Activated CD4-positive, alpha-beta memory T cell treated with anti-CD3 and anti-CD28 coated beads, Interleukin-2, amount 10 ng/mL, durations not matched to agents 7 days and 5 days (primary cell): ENCODE results near the gene CCDC183. TPM values are rescaled to one million over a fixed set of nuclear protein-coding genes. Genes with fewer than 3 reads are reported as not detected.
A peak's percentile ranks its signal among the peaks of the same experiment; 100 is the strongest.
"Not testable (repeated sequence)": the region's sequence is repeated elsewhere in the genome, so short reads cannot be mapped to it uniquely, and the experiment has no call there.

ENCODE experiments used
- CTCF ChIA-PET: fragments of 350-600 bp; sonication (Branson Sonifier 250); formaldehyde crosslinking; loops from one replicate; lab custom pipeline; 2021; ENCODE audit warnings: antibody characterized with exemption, inconsistent platforms; lab: Charles Lee
- POLR2A ChIA-PET: fragments of 350-600 bp; sonication (Branson Sonifier 250); formaldehyde crosslinking; loops from one replicate; lab custom pipeline; 2021; ENCODE audit warnings: antibody characterized with exemption; lab: Charles Lee
- DNase-seq: peaks from one replicate; pipeline ENCODE4 v3.0.0-alpha.2; 2020
- H3K27ac Mint-ChIP-seq: one replicate; pipeline ENCODE4 v1.8.0; 2021; ENCODE audit warnings: mild to moderate bottlenecking, mixed read lengths
- H3K27me3 Mint-ChIP-seq: one replicate; pipeline ENCODE4 v1.8.0; 2021; ENCODE audit warnings: mixed read lengths
- H3K36me3 Mint-ChIP-seq: one replicate; pipeline ENCODE4 v1.8.0; 2021; ENCODE audit warnings: low read depth, mixed read lengths
- H3K4me1 Mint-ChIP-seq: one replicate; pipeline ENCODE4 v1.8.0; 2021; ENCODE audit warnings: mixed read lengths
- H3K4me3 Mint-ChIP-seq: one replicate; pipeline ENCODE4 v1.8.0; 2021; ENCODE audit warnings: mild to moderate bottlenecking, mixed read lengths
- H3K9me3 Mint-ChIP-seq: one replicate; pipeline ENCODE4 v1.8.0; 2021; ENCODE audit warnings: mixed read lengths
- total RNA-seq, 2 experiments: library from RNA; stranded (reverse); gene quantifications; one replicate each; pipeline ENCODE4 v1.2.3, GENCODE V29; 2021

Gene CCDC183
- total RNA-seq, 2 experiments from 2014 or later, result 0.96 to 1.4 TPM

- peaks cover 12% of the 10 kb centered on the region for H3K9me3 Mint-ChIP-seq
- no peak overlapping the region for H3K27ac Mint-ChIP-seq
- no peak overlapping the region for H3K4me3 Mint-ChIP-seq
- CTCF ChIA-PET, result interaction anchor here (4.9 kb wide), 1 partner anchor 12 kb away, joined by 22 read pairs; no protein-coding TSS in a partner anchor
- H3K27me3 Mint-ChIP-seq, result peaks cover 28% of the 10 kb centered on the region
- H3K4me1 Mint-ChIP-seq, result peaks cover 6% of the 10 kb centered on the region
- no peak for DNase-seq
- POLR2A ChIA-PET, result interaction anchor here (1.2 kb wide), 1 partner anchor 24 kb away, joined by 3 read pairs; no protein-coding TSS in a partner anchor
- H3K36me3 Mint-ChIP-seq, result peaks cover 7% of the 10 kb centered on the region
Observed at GRCh38 chr9:136775191-136775590, 20.9 kb upstream of the CCDC183 start.

GRCh38 chr9:136776947-136777346, 19.2 kb upstream of the CCDC183 start:
- POLR2A ChIA-PET, result interaction anchor here (0.8 to 1.1 kb wide), 2 partner anchors 11 to 47 kb away, joined by 3 read pairs; no protein-coding TSS in a partner anchor
- Mint-ChIP-seq H3K4me3 (no peak overlapping the region), H3K36me3 (peaks cover 7% of the 10 kb centered on the region), H3K4me1 (peaks cover 6% of the 10 kb centered on the region), H3K27me3 (peaks cover 38% of the 10 kb centered on the region), H3K9me3 (peaks cover 12% of the 10 kb centered on the region), H3K27ac (no peak overlapping the region)
- CTCF ChIA-PET, result interaction anchor here (1.0 to 4.9 kb wide), 4 partner anchors 10 to 355 kb away, joined by 3 to 22 read pairs (median 12); partner anchors contain the start of gene AJM1
- no peak for DNase-seq

- Mint-ChIP-seq H3K27me3 (peaks cover 41% of the 10 kb centered on the region), H3K36me3 (peaks cover 7% of the 10 kb centered on the region), H3K9me3 (peaks cover 9% of the 10 kb centered on the region), H3K4me3 (no peak overlapping the region), H3K27ac (no peak overlapping the region), H3K4me1 (peaks cover 6% of the 10 kb centered on the region)
- DNase-seq, result no peak
- POLR2A ChIA-PET, result interaction anchor here (0.8 to 1.1 kb wide), 2 partner anchors 12 to 47 kb away, joined by 3 read pairs; no protein-coding TSS in a partner anchor
- CTCF ChIA-PET, result interaction anchor here (0.8 to 4.9 kb wide), 5 partner anchors 10 to 354 kb away, joined by 3 to 22 read pairs (median 4); partner anchors contain the start of gene AJM1
Observed at GRCh38 chr9:136777359-136777758, 18.8 kb upstream of the CCDC183 start.

GRCh38 chr9:136779808-136780207, 16.3 kb upstream of the CCDC183 start:
- CTCF ChIA-PET, result interaction anchor here (3.6 to 4.9 kb wide), 2 partner anchors 7 to 13 kb away, joined by 20 to 22 read pairs; no protein-coding TSS in a partner anchor
- H3K27me3 Mint-ChIP-seq, result peaks cover 46% of the 10 kb centered on the region

GRCh38 chr9:136782452-136782851, 13.7 kb upstream of the CCDC183 start:
- ChIA-PET CTCF (interaction anchor here (1.1 kb wide), 1 partner anchor 31 kb away, joined by 3 read pairs; no protein-coding TSS in a partner anchor), POLR2A (no interaction called here)
- Mint-ChIP-seq H3K4me1 (peaks cover 7% of the 10 kb centered on the region), H3K36me3 (no peaks in the 10 kb centered on the region), H3K4me3 (no peak overlapping the region), H3K9me3 (no peaks in the 10 kb centered on the region), H3K27ac (no peak overlapping the region), H3K27me3 (peaks cover 46% of the 10 kb centered on the region)
- no peak for DNase-seq

More at GRCh38 chr9:136779808-136780207, 16.3 kb upstream of the CCDC183 start:
- DNase-seq, result no peak
- Mint-ChIP-seq H3K9me3 (no peaks in the 10 kb centered on the region), H3K36me3 (no peaks in the 10 kb centered on the region), H3K4me3 (no peak overlapping the region), H3K27ac (no peak overlapping the region), H3K4me1 (peaks cover 6% of the 10 kb centered on the region)
- POLR2A ChIA-PET, result no interaction called here

GRCh38 chr9:136784249-136784996, 11.7 kb upstream of the CCDC183 start:
- peaks cover 29% of the 10 kb centered on the region for H3K27me3 Mint-ChIP-seq
- H3K36me3 Mint-ChIP-seq, result no peaks in the 10 kb centered on the region
- no peak overlapping the region for H3K27ac Mint-ChIP-seq
- ChIA-PET POLR2A (no interaction called here), CTCF (interaction anchor here (1.0 to 1.6 kb wide), 2 partner anchors 251 kb away, joined by 3 to 9 read pairs; no protein-coding TSS in a partner anchor)
- H3K9me3 Mint-ChIP-seq, result no peaks in the 10 kb centered on the region
- H3K4me3 Mint-ChIP-seq, result no peak overlapping the region
- DNase-seq, result no peak
- H3K4me1 Mint-ChIP-seq, result peaks cover 23% of the 10 kb centered on the region

- Mint-ChIP-seq H3K9me3 (no peaks in the 10 kb centered on the region), H3K4me1 (peaks cover 23% of the 10 kb centered on the region), H3K36me3 (no peaks in the 10 kb centered on the region), H3K27ac (no peak overlapping the region), H3K27me3 (peaks cover 25% of the 10 kb centered on the region), H3K4me3 (no peak overlapping the region)
- peak; percentile 41 for DNase-seq
- POLR2A ChIA-PET, result no interaction called here
- CTCF ChIA-PET, result interaction anchor here (1.6 kb wide), 1 partner anchor 250 kb away, joined by 9 read pairs; no protein-coding TSS in a partner anchor
Observed at GRCh38 chr9:136784997-136785361, 11.2 kb upstream of the CCDC183 start.

- H3K27ac Mint-ChIP-seq, DNase-seq, POLR2A ChIA-PET, H3K36me3 Mint-ChIP-seq, H3K9me3 Mint-ChIP-seq, H3K4me3 Mint-ChIP-seq: not testable (repeated sequence)
- Mint-ChIP-seq H3K4me1 (peaks cover 28% of the 10 kb centered on the region), H3K27me3 (peaks cover 17% of the 10 kb centered on the region)
- CTCF ChIA-PET, result interaction anchor here (1.5 to 4.0 kb wide), 6 partner anchors 8 to 249 kb away, joined by 4 to 22 read pairs (median 6); partner anchors contain the start of gene AJM1
Observed at GRCh38 chr9:136785565-136786355, 10.4 kb upstream of the CCDC183 start.

- Mint-ChIP-seq H3K27me3 (peaks cover 13% of the 10 kb centered on the region), H3K4me3 (no peak overlapping the region), H3K9me3 (no peaks in the 10 kb centered on the region), H3K27ac (no peak overlapping the region), H3K36me3 (no peaks in the 10 kb centered on the region), H3K4me1 (peaks cover 29% of the 10 kb centered on the region)
- ChIA-PET CTCF (interaction anchor here (1.5 to 4.0 kb wide), 6 partner anchors 9 to 248 kb away, joined by 4 to 22 read pairs (median 6); partner anchors contain the start of gene AJM1), POLR2A (interaction anchor here (1.3 kb wide), 1 partner anchor 248 kb away, joined by 4 read pairs; no protein-coding TSS in a partner anchor)
- no peak for DNase-seq
Observed at GRCh38 chr9:136786451-136786850, 9.7 kb upstream of the CCDC183 start.

- peaks cover 31% of the 10 kb centered on the region for H3K4me1 Mint-ChIP-seq
- peaks cover 12% of the 10 kb centered on the region for H3K27me3 Mint-ChIP-seq
- not testable (repeated sequence) for DNase-seq, H3K36me3 Mint-ChIP-seq, H3K4me3 Mint-ChIP-seq, H3K9me3 Mint-ChIP-seq, H3K27ac Mint-ChIP-seq
- CTCF ChIA-PET, result interaction anchor here (0.5 to 4.0 kb wide), 8 partner anchors 10 to 248 kb away, joined by 3 to 22 read pairs (median 4); partner anchors contain the start of gene AJM1
- POLR2A ChIA-PET, result interaction anchor here (1.3 kb wide), 1 partner anchor 248 kb away, joined by 4 read pairs; no protein-coding TSS in a partner anchor
Observed at GRCh38 chr9:136786983-136787382, 9.2 kb upstream of the CCDC183 start.

- Mint-ChIP-seq H3K4me3 (no peak overlapping the region), H3K36me3 (no peaks in the 10 kb centered on the region), H3K27ac (no peak overlapping the region), H3K4me1 (peaks cover 37% of the 10 kb centered on the region), H3K9me3 (no peaks in the 10 kb centered on the region), H3K27me3 (peaks cover 7% of the 10 kb centered on the region)
- ChIA-PET POLR2A (interaction anchor here (0.9 to 1.3 kb wide), 2 partner anchors 247 kb away, joined by 3 to 4 read pairs; no protein-coding TSS in a partner anchor), CTCF (interaction anchor here (0.9 to 4.0 kb wide), 14 partner anchors 11 to 282 kb away, joined by 3 to 22 read pairs (median 4); partner anchors contain the start of genes AJM1 and SAPCD2)
- peak; percentile 79 for DNase-seq
Observed at GRCh38 chr9:136787690-136788400, 8.3 kb upstream of the CCDC183 start.
